ENCODE results near the gene ZFP57.

ZFP57 gene

GRCh38 chr6:29625337-29625930 is 55.5 kb downstream of the ZFP57 start:
- no peak for DNase-seq

- DNase-seq, result no peak
Measured at GRCh38 chr6:29624520-29624961, 56.4 kb downstream of the ZFP57 start.
